ENCODE data around the gene FBXO44. TPM values are rescaled to one million over a fixed set of nuclear protein-coding genes. Genes with fewer than 3 reads are reported as not detected.

The FBXO44 gene
- total RNA-seq, 1 experiment from 2014 or later, result 24.5 TPM

GRCh38 chr1:11654939-11655808, 497 bp downstream of the FBXO44 start:
- Histone ChIP-seq H2BK120ac (ENCODE audit: low read depth, low read length, poor library complexity, severe bottlenecking) (no peak overlapping the region), H2AFZ (ENCODE audit: low read length) (no peak overlapping the region), H3K56ac (ENCODE audit: insufficient read length, low read depth, low read length) (no peak overlapping the region), H2BK20ac (ENCODE audit: low read depth, low read length, poor library complexity, severe bottlenecking) (no peak overlapping the region), H3T11ph (ENCODE audit: low read length) (no peak overlapping the region), H3K27ac (ENCODE audit: insufficient read length, low read depth, low read length) (no peak overlapping the region), H3K79me1 (ENCODE audit: insufficient read depth, low read depth, low read length, poor library complexity, severe bottlenecking) (no peaks in the 10 kb centered on the region), H3K23ac (ENCODE audit: insufficient read length, low read depth, low read length) (no peak overlapping the region), H3K9ac (ENCODE audit: extremely low read depth, insufficient read length, low read length) (peak overlapping the region; percentile 34), H3K4me1 (ENCODE audit: insufficient read depth, low read length) (no peaks in the 10 kb centered on the region; the same call in 1 of the 2 replicates), H2BK15ac (ENCODE audit: low read depth, low read length) (no peak overlapping the region), H2BK12ac (ENCODE audit: insufficient read length, low read depth, low read length) (no peak overlapping the region), H3K4ac (ENCODE audit: low read depth, low read length) (no peak overlapping the region), H3K27me3 (ENCODE audit: insufficient read depth, low read length) (no peaks in the 10 kb centered on the region; the same call in 1 of the 2 replicates), H2BK5ac (ENCODE audit: insufficient read length, low read length) (no peak overlapping the region), H4K5ac (ENCODE audit: insufficient read length, low read depth, low read length) (no peak overlapping the region), H4K91ac (ENCODE audit: insufficient read length, low read depth, low read length) (no peak overlapping the region), H3K14ac (ENCODE audit: insufficient read depth, low read length) (peak overlapping the region; percentile 60; the same call in 1 of the 2 replicates), H2AK5ac (ENCODE audit: insufficient read length, low read length) (no peak overlapping the region), H3K9me3 (ENCODE audit: control insufficient read depth, low read depth, low read length) (no peaks in the 10 kb centered on the region), H4K20me1 (ENCODE audit: control insufficient read depth, insufficient read depth, insufficient read length) (no peaks in the 10 kb centered on the region), H3K18ac (ENCODE audit: insufficient read length, low read depth, low read length) (no peak overlapping the region), H3K23me2 (ENCODE audit: insufficient read length, low read depth, low read length, poor library complexity, severe bottlenecking) (peaks cover 9% of the 10 kb centered on the region), H3K79me2 (ENCODE audit: insufficient read depth, low read length) (no peaks in the 10 kb centered on the region), H4K8ac (replicated peaks; ENCODE audit: insufficient read length, low read depth, low read length) (no peak overlapping the region), H3K4me2 (ENCODE audit: insufficient read depth, insufficient read length, low read length) (peak overlapping the region; percentile 84)
- Mint-ChIP-seq H3K27me3 (ENCODE audit: low read depth) (peaks cover 34% of the 10 kb centered on the region), H3K4me3 (peak overlapping the region; percentile 71 to 83), H3K36me3 (ENCODE audit: insufficient read depth in 1 of 3, low read depth in 3 of 3) (peaks cover 9 to 27% (median 27%) of the 10 kb centered on the region in 3 experiments), H3K27ac (peak overlapping the region in 1 of 3 experiments; percentile 48; a peak in 1 of 7 replicates), H3K4me1 (peaks cover 23 to 26% of the 10 kb centered on the region in 2 experiments), H3K9me3 (no peaks in the 10 kb centered on the region)
- WGBS (ENCODE audit: extremely low coverage, insufficient read length, low lambda C conversion rate), result no CpG with 5 or more reads among the region's 45 CpGs
- DNase-seq, result no peak
- TF ChIP-seq CTCF (conservative IDR thresholded peaks at IDR 0.05), result no peak; the same call in 2 of the 3 replicates

All from H9 (cell line).